Activated CD4-positive, alpha-beta T cell treated with anti-CD3 and anti-CD28 coated beads, Interleukin-2, amount 10 ng/mL, durations not matched to agents 24 days and 14 days (primary cell): ENCODE data around the gene WDR47. TPM values are rescaled to one million over a fixed set of nuclear protein-coding genes. Genes with fewer than 3 reads are reported as not detected.
"Not testable (repeated sequence)": the region's sequence is repeated elsewhere in the genome, so short reads cannot be mapped to it uniquely, and the experiment has no call there.

Experiments used
- DNase-seq: peaks from one replicate; pipeline ENCODE4 v3.0.0; 2022
- H3K27ac Mint-ChIP-seq: one replicate; pipeline ENCODE4 v1.8.0; 2022; ENCODE audit warnings: mild to moderate bottlenecking, mixed read lengths
- H3K27me3 Mint-ChIP-seq: one replicate; pipeline ENCODE4 v1.8.0; 2022; ENCODE audit warnings: mixed read lengths
- H3K36me3 Mint-ChIP-seq: one replicate; pipeline ENCODE4 v1.8.0; 2022; ENCODE audit warnings: low read depth, mild to moderate bottlenecking, mixed read lengths
- H3K4me1 Mint-ChIP-seq: one replicate; pipeline ENCODE4 v1.8.0; 2021; ENCODE audit warnings: mixed read lengths
- H3K4me3 Mint-ChIP-seq: one replicate; pipeline ENCODE4 v1.8.0; 2022; ENCODE audit warnings: mild to moderate bottlenecking, moderate library complexity, mixed read lengths
- H3K9me3 Mint-ChIP-seq: one replicate; pipeline ENCODE4 v1.8.0; 2021; ENCODE audit warnings: mixed read lengths
- intact Hi-C: fragments of 100-400 bp; cut with micrococcal nuclease; formaldehyde crosslinking; loops from one replicate; pipeline ENCODE4 v1.15.1; 2023
- total RNA-seq: library from RNA; stranded (reverse); gene quantifications from 2 replicates; pipeline ENCODE4 v1.2.3, GENCODE V29; 2022

WDR47 gene
- total RNA-seq, 1 donor from 2014 or later: 14.0 TPM

GRCh38 chr1:108947871-108948525, 93.9 kb downstream of the WDR47 start:
- Mint-ChIP-seq H3K4me1 (peaks cover 11% of the 10 kb centered on the region), H3K27ac (no peak overlapping the region), H3K27me3 (no peaks in the 10 kb centered on the region), H3K9me3 (no peaks in the 10 kb centered on the region), H3K36me3 (peaks cover 28% of the 10 kb centered on the region), H3K4me3 (no peak overlapping the region)
- intact Hi-C loops: no loop called here
- no peak for DNase-seq

GRCh38 chr1:108936170-108936569, 105.7 kb downstream of the WDR47 start:
- Mint-ChIP-seq H3K4me1 (no peaks in the 10 kb centered on the region), H3K36me3 (peaks cover 45% of the 10 kb centered on the region), H3K4me3 (no peak overlapping the region), H3K9me3 (no peaks in the 10 kb centered on the region), H3K27ac (no peak overlapping the region), H3K27me3 (no peaks in the 10 kb centered on the region)
- no peak for DNase-seq
- intact Hi-C loops: no loop called here

DNA sequence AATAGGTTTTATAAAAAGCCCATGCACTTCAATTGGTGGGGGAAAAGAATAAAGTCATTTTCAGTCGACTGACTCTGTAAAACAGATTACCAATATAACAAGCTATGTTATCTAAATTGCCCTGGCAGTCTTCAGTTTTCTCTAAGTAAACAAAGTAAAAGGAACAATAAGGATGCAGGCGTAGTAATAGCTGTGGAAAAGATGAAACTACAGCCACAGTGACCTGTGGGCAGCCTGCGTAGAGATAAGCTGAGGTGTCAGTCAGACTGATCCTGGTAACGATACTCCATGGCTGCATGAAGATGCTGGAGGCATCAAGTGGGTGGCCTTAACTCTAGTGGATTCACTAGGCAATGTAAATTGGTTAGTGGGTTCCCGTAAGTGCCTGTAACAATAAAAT, 108.0 kb downstream of the WDR47 start:
- Mint-ChIP-seq H3K27ac (no peak overlapping the region), H3K4me1 (no peaks in the 10 kb centered on the region), H3K9me3 (no peaks in the 10 kb centered on the region), H3K27me3 (no peaks in the 10 kb centered on the region), H3K36me3 (peaks cover 48% of the 10 kb centered on the region), H3K4me3 (no peak overlapping the region)
- intact Hi-C loops: no loop called here
- DNase-seq: no peak

DNA sequence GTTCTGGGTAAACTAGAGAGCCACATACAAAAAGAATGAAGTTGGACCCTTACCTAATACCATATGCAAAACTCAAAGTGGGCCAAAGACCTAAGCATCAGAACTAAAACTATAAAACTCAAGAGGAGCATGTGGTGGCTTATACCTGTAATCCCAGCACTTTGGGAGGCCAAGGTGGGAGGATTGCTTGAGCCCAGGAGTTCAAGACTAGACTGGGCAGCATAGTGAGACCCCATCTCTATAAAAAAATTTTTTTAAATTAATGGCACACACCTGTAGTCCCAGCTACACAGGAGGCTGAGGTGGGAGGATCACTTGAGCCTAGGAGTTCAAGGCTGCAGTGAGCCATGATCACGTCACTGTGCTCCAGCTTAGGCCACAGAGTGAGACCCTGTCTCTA, 114.3 kb downstream of the WDR47 start:
- intact Hi-C loops, H3K4me1 Mint-ChIP-seq: not testable (repeated sequence)

DNA sequence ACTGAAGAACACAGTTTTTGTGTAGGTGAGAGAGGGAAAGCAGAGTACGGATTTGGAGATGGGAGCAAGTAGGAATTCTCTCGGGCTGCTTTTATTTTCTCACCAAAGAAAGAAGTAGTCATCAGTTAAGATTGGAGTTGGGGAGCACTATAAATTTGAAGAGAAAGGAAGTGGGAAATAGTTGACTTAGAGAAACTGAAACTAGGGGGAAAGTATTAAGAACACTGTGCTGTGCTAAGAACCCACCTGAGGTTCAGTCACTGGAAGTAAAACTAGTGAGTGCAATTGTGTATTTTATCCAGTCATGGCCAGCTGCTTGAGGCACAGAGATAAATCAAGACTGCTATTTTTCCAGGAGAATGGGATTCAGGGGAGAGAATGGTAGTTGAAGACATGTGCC, 116.0 kb downstream of the WDR47 start:
- no peak overlapping the region for H3K4me3 Mint-ChIP-seq
- no peaks in the 10 kb centered on the region for H3K27me3 Mint-ChIP-seq
- no peak overlapping the region for H3K27ac Mint-ChIP-seq
- intact Hi-C loops: no loop called here
- H3K9me3 Mint-ChIP-seq: no peaks in the 10 kb centered on the region
- no peak for DNase-seq
- H3K36me3 Mint-ChIP-seq: peaks cover 32% of the 10 kb centered on the region
- no peaks in the 10 kb centered on the region for H3K4me1 Mint-ChIP-seq

More for the DNA sequence above, 114.3 kb downstream of the WDR47 start:
- peaks cover 31% of the 10 kb centered on the region for H3K36me3 Mint-ChIP-seq
- DNase-seq, H3K27me3 Mint-ChIP-seq, H3K27ac Mint-ChIP-seq, H3K9me3 Mint-ChIP-seq, H3K4me3 Mint-ChIP-seq: not testable (repeated sequence)

Other genes with a start within 250 kb of the WDR47 start
- gene AKNAD1, start 185.0 kb downstream of the WDR47 start, total RNA-seq: not detected in 2 replicates
- gene GPSM2, start 165.1 kb downstream of the WDR47 start, total RNA-seq: 9.7 TPM in 2 replicates
- 21.5 and 26.2 TPM in 2 replicates for gene CLCC1, start 78.6 kb downstream of the WDR47 start, total RNA-seq
- 24.9 and 31.7 TPM in 2 replicates for gene TAF13, start 33.9 kb upstream of the WDR47 start, total RNA-seq
- gene TMEM167B, start 48.7 kb upstream of the WDR47 start, total RNA-seq: 26.7 and 29.2 TPM in 2 replicates
- 30.3 and 32.0 TPM in 2 replicates for gene ELAPOR1, start 72.0 kb upstream of the WDR47 start, total RNA-seq
- gene SARS1, start 171.8 kb upstream of the WDR47 start, total RNA-seq: 141 and 150 TPM in 2 replicates
- gene CELSR2, start 207.4 kb upstream of the WDR47 start, total RNA-seq: 3.8 and 4.1 TPM in 2 replicates
- 4.5 and 5.0 TPM in 2 replicates for gene PSRC1, start 241.0 kb upstream of the WDR47 start, total RNA-seq